Neural progenitor cell (in vitro differentiated cells): ENCODE results near the gene PLXNA4.

Source experiments
- EZH2phosphoT487 ChIP-seq: fragments of 200-600 bp; sonication (generic); IDR thresholded peaks from 2 replicates; pipeline ENCODE4 v1.6.1; 2017; ENCODE audit warnings: antibody characterized with exemption
- TF ChIP-seq, protein P1 (sequence below): fragments of 200-600 bp; sonication (generic); IDR thresholded peaks from 2 replicates; pipeline ENCODE4 v1.5.1; 2017; ENCODE audit warnings: antibody characterized with exemption, mild to moderate bottlenecking

DNA sequence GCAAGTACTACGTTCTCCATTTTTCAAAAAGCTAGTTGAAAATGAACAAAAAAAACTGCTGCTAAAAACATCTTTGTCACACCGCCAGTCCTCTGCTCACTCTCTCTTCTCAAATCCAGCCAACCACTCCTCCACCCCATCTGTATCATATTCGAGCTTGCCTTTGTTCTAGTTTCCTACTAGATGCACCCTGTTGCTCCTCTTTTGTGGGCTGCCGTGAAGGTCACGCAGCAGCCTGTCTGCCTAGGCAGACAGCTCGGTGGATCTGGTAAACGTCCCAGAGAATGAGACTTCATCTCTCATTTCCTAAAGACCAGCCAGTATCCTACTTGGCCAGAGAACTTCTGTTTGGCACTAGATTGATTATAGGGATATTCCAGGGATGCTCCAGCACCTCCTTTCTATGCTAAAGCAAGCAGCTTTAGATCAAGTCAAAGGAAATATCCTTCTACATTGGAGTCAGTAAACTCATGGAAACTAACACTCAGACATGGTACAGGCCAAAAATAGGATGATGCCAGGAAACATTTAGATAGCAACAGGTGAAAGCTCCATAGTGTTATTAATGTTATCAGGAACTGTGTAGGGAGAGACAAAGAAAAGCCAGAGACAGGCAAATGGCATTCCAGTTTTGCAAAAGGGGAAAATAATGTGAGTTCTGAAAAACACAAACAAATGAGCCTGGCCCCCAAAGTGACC, 8.7 kb upstream of the PLXNA4 start:
- TF ChIP-seq, protein P1, sequence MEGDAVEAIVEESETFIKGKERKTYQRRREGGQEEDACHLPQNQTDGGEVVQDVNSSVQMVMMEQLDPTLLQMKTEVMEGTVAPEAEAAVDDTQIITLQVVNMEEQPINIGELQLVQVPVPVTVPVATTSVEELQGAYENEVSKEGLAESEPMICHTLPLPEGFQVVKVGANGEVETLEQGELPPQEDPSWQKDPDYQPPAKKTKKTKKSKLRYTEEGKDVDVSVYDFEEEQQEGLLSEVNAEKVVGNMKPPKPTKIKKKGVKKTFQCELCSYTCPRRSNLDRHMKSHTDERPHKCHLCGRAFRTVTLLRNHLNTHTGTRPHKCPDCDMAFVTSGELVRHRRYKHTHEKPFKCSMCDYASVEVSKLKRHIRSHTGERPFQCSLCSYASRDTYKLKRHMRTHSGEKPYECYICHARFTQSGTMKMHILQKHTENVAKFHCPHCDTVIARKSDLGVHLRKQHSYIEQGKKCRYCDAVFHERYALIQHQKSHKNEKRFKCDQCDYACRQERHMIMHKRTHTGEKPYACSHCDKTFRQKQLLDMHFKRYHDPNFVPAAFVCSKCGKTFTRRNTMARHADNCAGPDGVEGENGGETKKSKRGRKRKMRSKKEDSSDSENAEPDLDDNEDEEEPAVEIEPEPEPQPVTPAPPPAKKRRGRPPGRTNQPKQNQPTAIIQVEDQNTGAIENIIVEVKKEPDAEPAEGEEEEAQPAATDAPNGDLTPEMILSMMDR = no peak
- TF ChIP-seq EZH2phosphoT487 = no peak
